Gastrocnemius medialis (tissue), 4 donors: ENCODE results near the gene MMP11.

Experiments
- CTCF ChIP-seq, 5 experiments: fragments of 450-650 bp in 3 of 5; fragments of 200-600 bp in 2 of 5; sonication (generic) in 2 of 5; IDR thresholded peaks in 4 of 5; conservative IDR thresholded peaks in 1 of 5; 1 replicate in 4 of 5; 2 replicates in 1 of 5; pipeline ENCODE4 v1.5.1; 2016 to 2019; ENCODE audit warnings: antibody characterized with exemption in 5 of 5, mild to moderate bottlenecking in 3 of 5, moderate library complexity in 3 of 5
- POLR2A ChIP-seq, 2 donors: fragments of 450-650 bp; IDR thresholded peaks; one replicate each; pipeline ENCODE4 v1.6.1; 2017; ENCODE audit warnings: antibody characterized with exemption in 2 of 2, mild to moderate bottlenecking in 2 of 2, moderate library complexity in 2 of 2

- TF ChIP-seq POLR2A (IDR thresholded peaks at IDR 0.05) (no peak), CTCF (IDR thresholded peaks at IDR 0.05 in 4 of 5, conservative IDR thresholded peaks at IDR 0.05 in 1 of 5) (no peak)
These were observed 5.9 kb downstream of the MMP11 start for GRCh38 chr22:23778577-23778900.
